ACC112 (cell line): ENCODE results near the gene CPTP.

Source experiments
- H2AFZ ChIP-seq: fragments of 200-600 bp; sonication (generic); one replicate; pipeline ENCODE4 v1.6.0; 2017; ENCODE audit warnings: antibody characterized with exemption, low read length; ENCODE audit not compliant: unreplicated experiment
- H3K27ac ChIP-seq: fragments of 200-600 bp; sonication (generic); 2 replicates; pipeline ENCODE4 v1.5.1; 2014; ENCODE audit warnings: low read depth, mild to moderate bottlenecking, antibody characterized with exemption, low read length, moderate library complexity
- H3K27me3 ChIP-seq: fragments of 200-600 bp; sonication (generic); 2 replicates; pipeline ENCODE4 v1.6.1; 2014; ENCODE audit warnings: mild to moderate bottlenecking, antibody characterized with exemption, low read length, moderate library complexity, mixed read lengths; ENCODE audit not compliant: insufficient read depth
- H3K36me3 ChIP-seq: fragments of 200-600 bp; sonication (generic); 2 replicates; pipeline ENCODE4 v1.6.1; 2016; ENCODE audit warnings: mild to moderate bottlenecking, antibody characterized with exemption, low read length, moderate library complexity, mixed read lengths; ENCODE audit not compliant: insufficient read depth
- H3K4me1 ChIP-seq: fragments of 200-600 bp; sonication (generic); one replicate; pipeline ENCODE4 v1.6.1; 2016; ENCODE audit warnings: low read length, mixed read lengths; ENCODE audit not compliant: insufficient read depth, unreplicated experiment, control insufficient read depth
- H3K4me3 ChIP-seq: fragments of 200-600 bp; sonication (generic); 2 replicates; pipeline ENCODE4 v1.5.1; 2014; ENCODE audit warnings: mild to moderate bottlenecking, low read depth, low read length
- H3K79me2 ChIP-seq: fragments of 200-600 bp; sonication (generic); one replicate; pipeline ENCODE4 v1.6.0; 2016; ENCODE audit warnings: low read length; ENCODE audit not compliant: control insufficient read depth, unreplicated experiment, insufficient read depth

Gene CPTP

GRCh38 chr1:1292851-1293250 is 31.8 kb upstream of the CPTP start:
- H3K4me1 ChIP-seq: peaks cover 10% of the 10 kb centered on the region
- H3K27me3 ChIP-seq: no peaks in the 10 kb centered on the region
- no peak overlapping the region for H3K4me3 ChIP-seq
- H3K36me3 ChIP-seq: no peaks in the 10 kb centered on the region
- no peaks in the 10 kb centered on the region for H3K79me2 ChIP-seq
- no peak overlapping the region for H3K27ac ChIP-seq
- H2AFZ ChIP-seq: no peak overlapping the region

- no peak overlapping the region for H2AFZ ChIP-seq
- H3K4me3 ChIP-seq: no peak overlapping the region
- H3K36me3 ChIP-seq: no peaks in the 10 kb centered on the region
- H3K79me2 ChIP-seq: no peaks in the 10 kb centered on the region
- H3K27me3 ChIP-seq: no peaks in the 10 kb centered on the region
- H3K4me1 ChIP-seq: peaks cover 10% of the 10 kb centered on the region
- H3K27ac ChIP-seq: no peak overlapping the region
Observed at GRCh38 chr1:1293263-1294249, 31.0 kb upstream of the CPTP start.

- no peaks in the 10 kb centered on the region for H3K79me2 ChIP-seq
- no peak overlapping the region for H3K4me3 ChIP-seq
- H3K36me3 ChIP-seq: no peaks in the 10 kb centered on the region
- no peaks in the 10 kb centered on the region for H3K27me3 ChIP-seq
- H2AFZ ChIP-seq: no peak overlapping the region
- peaks cover 10% of the 10 kb centered on the region for H3K4me1 ChIP-seq
- H3K27ac ChIP-seq: no peak overlapping the region
Observed at GRCh38 chr1:1294250-1294890, 30.2 kb upstream of the CPTP start.

- peaks cover 10% of the 10 kb centered on the region for H3K4me1 ChIP-seq
- H2AFZ ChIP-seq: no peak overlapping the region
- H3K27ac ChIP-seq: no peak overlapping the region
- H3K79me2 ChIP-seq: no peaks in the 10 kb centered on the region
- H3K36me3 ChIP-seq: no peaks in the 10 kb centered on the region
- H3K4me3 ChIP-seq: no peak overlapping the region
- no peaks in the 10 kb centered on the region for H3K27me3 ChIP-seq
Observed at GRCh38 chr1:1295154-1295923, 29.3 kb upstream of the CPTP start.

- Histone ChIP-seq H3K4me3 (no peak overlapping the region), H3K27ac (no peak overlapping the region), H3K4me1 (peaks cover 3% of the 10 kb centered on the region), H3K27me3 (no peaks in the 10 kb centered on the region), H3K79me2 (no peaks in the 10 kb centered on the region), H3K36me3 (no peaks in the 10 kb centered on the region), H2AFZ (no peak overlapping the region)
Observed at GRCh38 chr1:1296070-1297061, 28.2 kb upstream of the CPTP start.

- peaks cover under 1% of the 10 kb centered on the region for H3K79me2 ChIP-seq
- no peaks in the 10 kb centered on the region for H3K4me1 ChIP-seq
- H3K27ac ChIP-seq: no peak overlapping the region
Observed at GRCh38 chr1:1297802-1298424, 26.7 kb upstream of the CPTP start.

GRCh38 chr1:1298861-1299685 is 25.5 kb upstream of the CPTP start:
- H3K4me3 ChIP-seq: no peak overlapping the region
- H3K27me3 ChIP-seq: no peaks in the 10 kb centered on the region
- no peak overlapping the region for H3K27ac ChIP-seq
- H3K4me1 ChIP-seq: no peaks in the 10 kb centered on the region
- H3K79me2 ChIP-seq: peaks cover 11% of the 10 kb centered on the region
- H3K36me3 ChIP-seq: no peaks in the 10 kb centered on the region
- H2AFZ ChIP-seq: no peak overlapping the region

More at GRCh38 chr1:1297802-1298424, 26.7 kb upstream of the CPTP start:
- H3K36me3 ChIP-seq: no peaks in the 10 kb centered on the region
- H3K27me3 ChIP-seq: no peaks in the 10 kb centered on the region
- H2AFZ ChIP-seq: no peak overlapping the region
- no peak overlapping the region for H3K4me3 ChIP-seq

- no peak overlapping the region for H3K4me3 ChIP-seq
- no peak overlapping the region for H2AFZ ChIP-seq
- peaks cover 15% of the 10 kb centered on the region for H3K79me2 ChIP-seq
- no peak overlapping the region for H3K27ac ChIP-seq
- H3K4me1 ChIP-seq: peaks cover 5% of the 10 kb centered on the region
- H3K36me3 ChIP-seq: no peaks in the 10 kb centered on the region
- no peaks in the 10 kb centered on the region for H3K27me3 ChIP-seq
Observed at GRCh38 chr1:1299686-1300351, 24.8 kb upstream of the CPTP start.

GRCh38 chr1:1300352-1300739 is 24.3 kb upstream of the CPTP start:
- no peaks in the 10 kb centered on the region for H3K27me3 ChIP-seq
- peaks cover 15% of the 10 kb centered on the region for H3K79me2 ChIP-seq
- H3K27ac ChIP-seq: no peak overlapping the region
- H2AFZ ChIP-seq: no peak overlapping the region
- no peaks in the 10 kb centered on the region for H3K36me3 ChIP-seq
- peaks cover 10% of the 10 kb centered on the region for H3K4me1 ChIP-seq
- H3K4me3 ChIP-seq: no peak overlapping the region
